ENCODE results near the gene PPP4R4. TPM values are rescaled to one million over a fixed set of nuclear protein-coding genes. Genes with fewer than 3 reads are reported as not detected.

The PPP4R4 gene
- total RNA-seq, 2 donors from 2014 or later = 0.27 to 8.9 TPM

- no peak overlapping the region for H3K4me3 ChIP-seq
- TF ChIP-seq CTCF (IDR thresholded peaks at IDR 0.05) = no peak
- ATAC-seq (ENCODE audit: insufficient number of reproducible peaks, low FRiP score, low read depth) = no peak
Observed at GRCh38 chr14:94314890-94315289, 140.8 kb downstream of the PPP4R4 start.

GRCh38 chr14:94316692-94317091, 142.6 kb downstream of the PPP4R4 start:
- Histone ChIP-seq H3K36me3 (no peaks in the 10 kb centered on the region), H3K27me3 (replicated peaks; ENCODE audit: insufficient read depth) (no peaks in the 10 kb centered on the region), H3K4me1 (ENCODE audit: control insufficient read depth in 1 of 2, low read depth in 2 of 2) (no peaks in the 10 kb centered on the region), H3K4me3 (no peak overlapping the region), H3K27ac (no peak overlapping the region), H3K9me3 (no peaks in the 10 kb centered on the region)
- ATAC-seq (ENCODE audit: insufficient number of reproducible peaks, low FRiP score, low read depth) (no peak), DNase-seq (ENCODE audit: low spot score) (no peak)
- no peak for TF ChIP-seq CTCF (IDR thresholded peaks at IDR 0.05)

More at GRCh38 chr14:94314890-94315289, 140.8 kb downstream of the PPP4R4 start:
- H3K9me3 ChIP-seq = no peaks in the 10 kb centered on the region
- no peak overlapping the region for H3K27ac ChIP-seq
- no peaks in the 10 kb centered on the region for H3K36me3 ChIP-seq
- no peak for DNase-seq (ENCODE audit: low spot score)
- H3K4me1 ChIP-seq (ENCODE audit: control insufficient read depth in 1 of 2, low read depth in 2 of 2) = no peaks in the 10 kb centered on the region
- H3K27me3 ChIP-seq (replicated peaks; ENCODE audit: insufficient read depth) = no peaks in the 10 kb centered on the region

GRCh38 chr14:94317259-94317658, 143.1 kb downstream of the PPP4R4 start:
- TF ChIP-seq CTCF (IDR thresholded peaks at IDR 0.05) = no peak
- no peaks in the 10 kb centered on the region for H3K36me3 ChIP-seq
- H3K4me1 ChIP-seq (ENCODE audit: control insufficient read depth in 1 of 2, low read depth in 2 of 2) = no peaks in the 10 kb centered on the region
- H3K27ac ChIP-seq = no peak overlapping the region
- DNase-seq (ENCODE audit: low spot score) = no peak
- no peaks in the 10 kb centered on the region for H3K9me3 ChIP-seq
- H3K27me3 ChIP-seq (replicated peaks; ENCODE audit: insufficient read depth) = no peaks in the 10 kb centered on the region
- no peak overlapping the region for H3K4me3 ChIP-seq
- no peak for ATAC-seq (ENCODE audit: insufficient number of reproducible peaks, low FRiP score, low read depth)

- no peaks in the 10 kb centered on the region for H3K36me3 ChIP-seq
- ATAC-seq (ENCODE audit: insufficient number of reproducible peaks, low FRiP score, low read depth) (no peak), DNase-seq (ENCODE audit: low spot score) (no peak)
- no peaks in the 10 kb centered on the region for H3K9me3 ChIP-seq
- H3K4me1 ChIP-seq (ENCODE audit: control insufficient read depth in 1 of 2, low read depth in 2 of 2) = no peaks in the 10 kb centered on the region
- no peak overlapping the region for H3K27ac ChIP-seq
- H3K4me3 ChIP-seq = no peak overlapping the region
- TF ChIP-seq CTCF (IDR thresholded peaks at IDR 0.05) = no peak
- H3K27me3 ChIP-seq (replicated peaks; ENCODE audit: insufficient read depth) = no peaks in the 10 kb centered on the region
Observed at GRCh38 chr14:94320243-94320642, 146.1 kb downstream of the PPP4R4 start.

GRCh38 chr14:94321421-94322271, 147.5 kb downstream of the PPP4R4 start:
- Histone ChIP-seq H3K27ac (no peak overlapping the region), H3K36me3 (no peaks in the 10 kb centered on the region), H3K9me3 (no peaks in the 10 kb centered on the region), H3K4me3 (no peak overlapping the region), H3K27me3 (replicated peaks; ENCODE audit: insufficient read depth) (no peaks in the 10 kb centered on the region), H3K4me1 (ENCODE audit: control insufficient read depth in 1 of 2, low read depth in 2 of 2) (no peaks in the 10 kb centered on the region)
- no peak for ATAC-seq (ENCODE audit: insufficient number of reproducible peaks, low FRiP score, low read depth)
- no peak for TF ChIP-seq CTCF (IDR thresholded peaks at IDR 0.05)
- DNase-seq (ENCODE audit: low spot score) = no peak

Data from thoracic aorta (tissue), 2 donors.